ENCODE results near the gene MORC2.

The MORC2 gene

DNA sequence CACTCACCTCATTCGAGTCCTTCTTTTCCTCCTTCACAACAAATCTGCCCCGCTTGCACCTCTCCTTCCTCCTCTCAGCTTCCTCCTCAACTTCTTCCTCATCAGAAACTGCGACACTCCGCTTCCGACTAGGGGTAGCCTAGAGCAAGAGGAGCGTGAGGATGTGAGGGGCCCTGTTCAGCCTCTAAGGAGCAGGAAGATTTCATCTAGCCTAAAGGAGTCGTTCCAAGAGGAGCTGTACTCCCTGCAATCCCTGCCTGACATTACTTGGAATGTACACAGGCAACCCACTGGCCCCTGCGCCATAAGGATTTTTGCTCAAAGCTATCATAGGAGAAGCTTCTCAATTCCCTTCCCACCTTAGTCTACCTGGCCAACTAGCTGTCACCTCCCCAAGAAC, 34.5 kb downstream of the MORC2 start:
- no peaks in the 10 kb centered on the region for H3K79me2 ChIP-seq (ENCODE audit: insufficient read depth, low read length)
- no peak overlapping the region for H3K4me2 ChIP-seq (ENCODE audit: low read length)
- H3K4me3 ChIP-seq (ENCODE audit: low read depth, low read length, poor library complexity, severe bottlenecking), result no peak overlapping the region
- no peaks in the 10 kb centered on the region for H3K9me2 ChIP-seq (ENCODE audit: low read depth, low read length)
- TF ChIP-seq EZH2 (IDR thresholded peaks at IDR 0.05; ENCODE audit: borderline replicate concordance, low read length), result no peak
- TF ChIP-seq, protein P1, sequence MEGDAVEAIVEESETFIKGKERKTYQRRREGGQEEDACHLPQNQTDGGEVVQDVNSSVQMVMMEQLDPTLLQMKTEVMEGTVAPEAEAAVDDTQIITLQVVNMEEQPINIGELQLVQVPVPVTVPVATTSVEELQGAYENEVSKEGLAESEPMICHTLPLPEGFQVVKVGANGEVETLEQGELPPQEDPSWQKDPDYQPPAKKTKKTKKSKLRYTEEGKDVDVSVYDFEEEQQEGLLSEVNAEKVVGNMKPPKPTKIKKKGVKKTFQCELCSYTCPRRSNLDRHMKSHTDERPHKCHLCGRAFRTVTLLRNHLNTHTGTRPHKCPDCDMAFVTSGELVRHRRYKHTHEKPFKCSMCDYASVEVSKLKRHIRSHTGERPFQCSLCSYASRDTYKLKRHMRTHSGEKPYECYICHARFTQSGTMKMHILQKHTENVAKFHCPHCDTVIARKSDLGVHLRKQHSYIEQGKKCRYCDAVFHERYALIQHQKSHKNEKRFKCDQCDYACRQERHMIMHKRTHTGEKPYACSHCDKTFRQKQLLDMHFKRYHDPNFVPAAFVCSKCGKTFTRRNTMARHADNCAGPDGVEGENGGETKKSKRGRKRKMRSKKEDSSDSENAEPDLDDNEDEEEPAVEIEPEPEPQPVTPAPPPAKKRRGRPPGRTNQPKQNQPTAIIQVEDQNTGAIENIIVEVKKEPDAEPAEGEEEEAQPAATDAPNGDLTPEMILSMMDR (IDR thresholded peaks at IDR 0.05; ENCODE audit: low read length), result no peak
- no peak overlapping the region for H3K27ac ChIP-seq (ENCODE audit: low read depth, low read length, poor library complexity, severe bottlenecking)
- no peaks in the 10 kb centered on the region for H4K20me1 ChIP-seq (ENCODE audit: insufficient read depth, low read length)
- no peak overlapping the region for H3K9ac ChIP-seq (ENCODE audit: low read length)
- H3K4me1 ChIP-seq (ENCODE audit: insufficient read depth, low read length, severe bottlenecking), result no peaks in the 10 kb centered on the region
- no peaks in the 10 kb centered on the region for H3K27me3 ChIP-seq (ENCODE audit: insufficient read depth, low read length)
- no peaks in the 10 kb centered on the region for H3K9me3 ChIP-seq (ENCODE audit: low read length)
- no peak overlapping the region for H2AFZ ChIP-seq (ENCODE audit: low read length)
- H3F3A ChIP-seq (ENCODE audit: insufficient read depth, low read length), result no peaks in the 10 kb centered on the region
- peaks cover 92% of the 10 kb centered on the region for H3K36me3 ChIP-seq (ENCODE audit: insufficient read depth, low read length)

DNA sequence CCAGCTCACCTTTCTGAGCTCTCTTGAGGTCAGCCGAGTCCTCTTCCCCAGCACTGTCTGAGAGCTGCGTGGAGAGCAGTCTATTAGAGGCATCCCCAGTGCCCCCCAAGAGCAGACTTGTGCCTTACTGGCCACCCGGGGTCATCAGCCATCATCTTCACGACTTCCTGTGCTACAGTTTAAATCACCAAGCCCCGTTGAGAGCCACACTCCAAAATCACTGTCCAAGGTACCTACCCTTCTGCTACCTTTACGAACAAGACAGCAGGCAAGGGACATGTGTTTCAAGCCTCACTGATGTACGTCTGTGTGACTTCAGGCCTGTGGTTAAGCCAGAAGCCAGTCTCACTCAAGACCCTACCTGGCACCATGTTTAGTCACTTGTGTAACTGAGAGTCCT, 35.1 kb downstream of the MORC2 start:
- no peak overlapping the region for H3K4me3 ChIP-seq (ENCODE audit: low read depth, low read length, poor library complexity, severe bottlenecking)
- H3K9me2 ChIP-seq (ENCODE audit: low read depth, low read length), result no peaks in the 10 kb centered on the region
- TF ChIP-seq EZH2 (IDR thresholded peaks at IDR 0.05; ENCODE audit: borderline replicate concordance, low read length), result no peak
- H3K36me3 ChIP-seq (ENCODE audit: insufficient read depth, low read length), result peaks cover 93% of the 10 kb centered on the region
- no peaks in the 10 kb centered on the region for H3F3A ChIP-seq (ENCODE audit: insufficient read depth, low read length)
- H3K9me3 ChIP-seq (ENCODE audit: low read length), result no peaks in the 10 kb centered on the region
- no peaks in the 10 kb centered on the region for H4K20me1 ChIP-seq (ENCODE audit: insufficient read depth, low read length)
- H3K79me2 ChIP-seq (ENCODE audit: insufficient read depth, low read length), result no peaks in the 10 kb centered on the region
- no peaks in the 10 kb centered on the region for H3K4me1 ChIP-seq (ENCODE audit: insufficient read depth, low read length, severe bottlenecking)
- no peak overlapping the region for H3K9ac ChIP-seq (ENCODE audit: low read length)
- H3K27me3 ChIP-seq (ENCODE audit: insufficient read depth, low read length), result no peaks in the 10 kb centered on the region
- H3K27ac ChIP-seq (ENCODE audit: low read depth, low read length, poor library complexity, severe bottlenecking), result no peak overlapping the region
- H3K4me2 ChIP-seq (ENCODE audit: low read length), result no peak overlapping the region
- H2AFZ ChIP-seq (ENCODE audit: low read length), result no peak overlapping the region

DNA sequence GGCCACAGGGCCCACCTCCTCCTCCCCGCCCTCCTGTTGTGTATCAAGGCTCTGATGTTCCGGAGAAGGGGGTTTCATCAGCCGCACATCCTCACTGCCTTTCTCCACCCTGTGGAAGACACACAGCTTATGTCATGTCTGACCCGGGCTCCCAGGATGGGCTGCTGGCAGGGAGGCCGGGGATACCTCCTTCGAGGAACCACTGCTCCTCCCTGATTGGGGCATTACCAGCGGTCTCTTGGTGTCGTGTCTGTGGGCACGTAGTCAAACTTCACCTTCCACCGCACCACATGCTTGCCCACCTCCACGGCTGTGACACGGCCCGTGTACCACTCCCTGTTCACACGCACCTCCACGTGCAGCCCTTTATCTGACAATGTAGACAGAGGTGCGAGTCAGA, 35.9 kb downstream of the MORC2 start:
- Histone ChIP-seq H3K36me3 (ENCODE audit: insufficient read depth, low read length) (peaks cover 94% of the 10 kb centered on the region), H3K4me2 (ENCODE audit: low read length) (no peak overlapping the region), H3F3A (ENCODE audit: insufficient read depth, low read length) (no peaks in the 10 kb centered on the region), H3K9me2 (ENCODE audit: low read depth, low read length) (no peaks in the 10 kb centered on the region), H4K20me1 (ENCODE audit: insufficient read depth, low read length) (no peaks in the 10 kb centered on the region), H3K4me3 (ENCODE audit: low read depth, low read length, poor library complexity, severe bottlenecking) (no peak overlapping the region), H3K79me2 (ENCODE audit: insufficient read depth, low read length) (no peaks in the 10 kb centered on the region), H3K27ac (ENCODE audit: low read depth, low read length, poor library complexity, severe bottlenecking) (no peak overlapping the region), H3K4me1 (ENCODE audit: insufficient read depth, low read length, severe bottlenecking) (no peaks in the 10 kb centered on the region), H3K9ac (ENCODE audit: low read length) (no peak overlapping the region), H3K9me3 (ENCODE audit: low read length) (no peaks in the 10 kb centered on the region), H2AFZ (ENCODE audit: low read length) (no peak overlapping the region), H3K27me3 (ENCODE audit: insufficient read depth, low read length) (no peaks in the 10 kb centered on the region)
- TF ChIP-seq, protein P1 (IDR thresholded peaks at IDR 0.05; ENCODE audit: low read length), result no peak
- TF ChIP-seq EZH2 (IDR thresholded peaks at IDR 0.05; ENCODE audit: borderline replicate concordance, low read length), result no peak

DNA sequence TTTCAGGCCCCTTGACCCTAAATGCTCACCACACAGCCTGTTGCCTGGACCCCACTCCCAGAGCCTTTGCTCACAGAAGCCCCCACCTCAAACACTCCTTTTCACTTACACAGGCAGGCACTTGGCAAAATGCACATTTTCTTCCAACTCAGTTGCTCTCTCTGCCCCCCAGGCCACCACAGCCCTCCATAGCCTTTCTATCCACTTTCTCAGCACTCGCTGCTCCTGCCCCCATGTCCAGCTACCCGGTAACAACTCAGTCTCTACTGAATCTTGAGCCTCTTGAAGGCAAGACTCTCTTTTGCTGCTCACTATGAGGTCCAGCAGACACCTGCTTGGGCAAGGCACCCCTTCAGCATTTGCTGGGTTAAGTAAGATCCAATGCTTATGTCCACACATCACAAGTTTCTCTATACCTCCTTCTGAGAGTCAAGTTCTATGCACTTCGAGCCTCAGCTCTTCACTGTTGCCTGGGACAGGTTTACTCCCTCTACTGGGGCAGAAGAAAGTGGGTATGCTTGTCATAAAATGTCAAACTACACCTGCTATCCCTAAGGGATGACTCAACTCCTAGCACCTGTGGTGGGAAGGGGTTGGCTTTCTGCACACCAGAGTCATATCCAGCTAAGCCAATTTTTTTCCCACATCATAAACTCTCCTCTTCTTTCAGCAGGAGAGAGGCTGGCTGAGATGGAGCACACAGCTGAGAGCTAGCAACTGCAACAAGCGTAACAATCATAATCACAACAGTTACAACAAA, 36.9 kb downstream of the MORC2 start:
- no peaks in the 10 kb centered on the region for H3K79me2 ChIP-seq (ENCODE audit: insufficient read depth, low read length)
- TF ChIP-seq, protein P1 (IDR thresholded peaks at IDR 0.05; ENCODE audit: low read length), result no peak
- TF ChIP-seq EZH2 (IDR thresholded peaks at IDR 0.05; ENCODE audit: borderline replicate concordance, low read length), result no peak
- peaks cover 94% of the 10 kb centered on the region for H3K36me3 ChIP-seq (ENCODE audit: insufficient read depth, low read length)

More for the DNA sequence above, 36.9 kb downstream of the MORC2 start:
- H3K4me3 ChIP-seq (ENCODE audit: low read depth, low read length, poor library complexity, severe bottlenecking), result no peak overlapping the region
- no peaks in the 10 kb centered on the region for H3K9me3 ChIP-seq (ENCODE audit: low read length)
- no peaks in the 10 kb centered on the region for H3K9me2 ChIP-seq (ENCODE audit: low read depth, low read length)
- no peak overlapping the region for H3K27ac ChIP-seq (ENCODE audit: low read depth, low read length, poor library complexity, severe bottlenecking)
- no peak overlapping the region for H3K4me2 ChIP-seq (ENCODE audit: low read length)
- no peak overlapping the region for H3K9ac ChIP-seq (ENCODE audit: low read length)
- H3K4me1 ChIP-seq (ENCODE audit: insufficient read depth, low read length, severe bottlenecking), result no peaks in the 10 kb centered on the region
- no peaks in the 10 kb centered on the region for H4K20me1 ChIP-seq (ENCODE audit: insufficient read depth, low read length)
- no peaks in the 10 kb centered on the region for H3F3A ChIP-seq (ENCODE audit: insufficient read depth, low read length)
- no peak overlapping the region for H2AFZ ChIP-seq (ENCODE audit: low read length)
- H3K27me3 ChIP-seq (ENCODE audit: insufficient read depth, low read length), result no peaks in the 10 kb centered on the region

Measured in OCI-LY1 (cell line).